Occipital lobe (tissue), 3 donors: ENCODE measurements around the gene FAM131B. TPM values are rescaled to one million over a fixed set of nuclear protein-coding genes. Genes with fewer than 3 reads are reported as not detected.

ENCODE experiments used
- DNase-seq: peaks from one replicate; lab custom pipeline; 2025; lab: John Stamatoyannopoulos, UW
- small RNA-seq: library from RNA; depleted of rRNA; stranded (forward); fragments of <200 nt; gene quantifications from one replicate; pipeline ENCODE3, GENCODE V24; 2014
- total RNA-seq: library from RNA; depleted of rRNA; stranded (reverse); fragments of >200 nt; gene quantifications from one replicate; pipeline ENCODE4 v1.2.3, GENCODE V29; 2014

The FAM131B gene
- total RNA-seq, 1 donor from 2014 or later, result 91.1 TPM

DNA sequence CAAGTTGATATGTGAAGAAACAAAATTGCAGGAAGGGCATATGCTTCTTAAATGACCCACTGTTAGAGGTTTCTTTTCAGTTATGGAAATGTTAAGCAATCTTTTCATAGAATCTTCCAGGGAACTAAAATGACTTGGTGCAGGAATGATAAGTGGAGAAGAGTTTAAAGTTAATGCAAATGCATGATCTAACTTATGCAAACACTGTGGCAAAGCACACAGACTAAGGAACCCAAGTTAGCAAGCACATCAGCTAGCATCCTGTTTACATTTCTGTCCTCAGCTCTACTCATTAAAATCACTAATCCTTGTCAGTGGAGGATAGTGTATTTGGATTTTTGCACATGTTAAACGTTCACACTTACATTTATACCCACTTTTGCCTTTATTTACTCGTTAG lies 37.3 kb downstream of the FAM131B start:
- no peak for DNase-seq

DNA sequence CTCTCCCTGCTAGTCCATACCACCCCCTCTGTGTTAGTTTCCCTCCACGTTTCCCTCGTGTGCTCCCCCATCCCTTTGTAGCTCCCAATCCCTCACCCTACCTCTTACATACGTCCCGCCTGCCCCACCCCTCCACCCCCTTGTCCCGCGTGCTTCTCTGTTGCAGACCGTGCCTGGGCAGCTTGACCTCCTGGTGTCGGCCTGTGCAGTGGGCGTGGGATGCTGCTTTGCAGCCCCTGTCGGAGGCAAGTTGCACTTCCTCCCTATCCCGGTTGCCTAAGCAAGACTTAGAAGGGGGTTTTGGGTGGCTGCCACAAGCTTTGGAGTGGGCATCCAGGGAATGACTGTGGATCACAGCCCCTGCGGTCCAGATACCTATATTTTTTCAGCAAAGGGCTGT lies 38.9 kb downstream of the FAM131B start:
- DNase-seq, result no peak

DNA sequence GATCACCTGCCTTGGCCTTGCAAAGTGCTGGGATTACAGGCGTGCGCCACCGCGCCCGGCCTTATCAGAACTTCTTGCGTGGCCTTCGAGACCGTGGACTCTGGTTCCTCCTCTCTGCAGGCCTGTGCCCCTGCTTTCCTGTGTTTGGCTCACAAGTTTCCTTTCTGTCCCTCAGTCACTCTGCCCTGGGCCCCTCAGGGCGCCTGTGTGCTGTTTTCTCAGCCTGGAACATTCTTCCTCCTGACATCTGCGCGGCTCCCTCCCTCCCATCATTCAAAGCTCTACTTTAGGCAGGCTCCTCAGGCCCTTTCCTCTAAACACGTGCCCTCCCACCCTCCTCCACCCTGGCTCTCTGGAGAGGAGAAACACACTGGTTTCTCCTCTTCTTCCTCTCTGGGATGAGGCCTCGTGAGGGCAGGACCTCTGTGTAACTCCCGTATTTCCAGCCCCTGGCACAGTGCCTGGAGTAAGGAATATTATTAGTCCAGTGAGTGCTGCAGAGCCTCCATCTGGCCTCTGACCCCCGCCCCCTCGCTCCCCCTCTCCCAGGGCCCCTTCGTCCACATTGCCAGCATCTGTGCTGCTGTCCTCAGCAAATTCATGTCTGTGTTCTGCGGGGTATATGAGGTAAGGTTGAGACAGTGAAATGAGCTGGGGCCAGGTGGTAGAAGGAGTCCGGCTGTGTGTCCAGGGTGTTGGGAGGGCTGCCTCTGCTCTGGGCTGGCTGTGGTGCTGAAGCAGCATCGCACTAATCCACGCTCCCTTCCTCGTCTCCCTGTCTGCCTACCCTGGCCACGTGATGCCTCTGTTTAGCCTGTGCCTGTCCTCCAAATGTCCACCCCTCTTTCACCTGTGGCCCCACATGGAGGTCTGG lies 39.5 kb downstream of the FAM131B start:
- no peak for DNase-seq

DNA sequence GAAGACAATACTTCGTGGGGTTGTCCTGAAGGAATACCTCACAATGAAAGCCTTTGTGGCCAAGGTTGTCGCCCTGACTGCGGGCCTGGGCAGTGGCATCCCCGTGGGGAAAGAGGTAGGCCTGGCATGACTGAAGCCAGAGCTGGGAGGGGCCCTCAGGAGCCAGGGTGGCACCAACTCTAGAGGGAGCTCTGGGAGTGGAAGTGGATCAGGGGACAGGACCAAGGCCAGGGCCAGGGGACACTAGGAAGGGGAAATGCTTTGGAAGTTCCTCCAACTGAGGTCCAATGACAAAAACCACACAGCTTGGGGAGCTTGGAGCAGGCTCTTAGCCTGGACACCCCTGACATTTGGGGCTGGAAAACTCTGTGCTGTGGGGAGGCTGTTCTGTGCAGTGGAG lies 40.8 kb downstream of the FAM131B start:
- no peak for DNase-seq

DNA sequence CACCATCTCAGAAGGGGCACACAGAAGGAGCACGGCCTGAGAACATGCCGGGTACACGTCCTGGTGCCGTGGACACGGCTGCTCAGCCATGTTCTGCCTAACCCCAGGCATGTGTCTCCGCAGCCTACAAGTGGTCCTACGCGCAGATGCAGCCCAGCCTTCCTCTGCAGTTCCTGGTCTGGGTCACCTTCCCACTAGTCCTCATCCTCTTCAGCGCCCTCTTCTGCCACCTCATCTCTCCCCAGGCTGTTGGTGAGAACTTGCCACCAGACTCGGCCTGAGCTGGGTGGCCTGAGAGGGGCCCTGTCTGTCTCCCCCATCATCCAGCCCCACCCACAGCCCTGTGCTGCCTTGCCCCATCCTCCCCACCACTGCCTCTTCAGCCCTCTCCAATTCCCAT lies 41.3 kb downstream of the FAM131B start:
- DNase-seq, result no peak

DNA sequence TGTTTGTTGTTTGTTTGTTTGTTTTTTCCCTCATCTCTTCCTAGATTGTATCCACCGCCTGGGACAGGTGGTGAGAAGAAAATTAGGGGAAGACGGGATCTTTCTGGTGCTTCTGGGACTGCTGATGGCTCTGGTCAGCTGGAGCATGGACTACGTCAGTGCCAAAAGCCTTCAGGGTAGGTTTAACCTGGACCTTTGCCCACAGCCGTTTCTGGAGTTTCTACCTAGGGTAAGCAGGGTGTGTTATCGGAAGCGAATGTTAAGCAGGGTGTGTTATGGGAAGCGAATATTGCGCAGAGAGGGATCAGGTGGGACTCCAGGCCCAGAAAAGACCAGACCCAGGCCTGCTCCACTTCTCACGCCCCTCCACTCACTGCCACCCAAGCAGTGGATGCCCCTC lies 41.9 kb downstream of the FAM131B start:
- DNase-seq, result no peak

DNA sequence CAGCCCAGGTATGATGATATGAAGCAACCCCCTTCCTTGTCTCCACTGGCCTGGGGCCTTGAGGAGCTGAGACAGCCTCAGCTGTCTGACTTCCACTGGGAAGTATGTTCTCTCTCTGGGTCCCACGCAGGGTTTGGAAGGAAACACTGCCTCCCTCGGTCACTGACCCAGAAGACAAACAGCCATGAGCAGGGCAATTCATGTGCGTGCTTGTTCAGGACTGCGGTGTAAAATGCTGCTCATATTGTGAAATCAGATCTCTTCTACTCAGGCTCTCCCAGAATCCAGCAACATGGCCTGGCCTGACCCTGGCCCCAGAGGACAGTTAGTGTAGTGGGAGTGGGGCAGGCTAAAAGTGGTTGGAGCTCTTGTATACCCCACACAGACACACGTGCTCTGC lies 43.9 kb downstream of the FAM131B start:
- no peak for DNase-seq

DNA sequence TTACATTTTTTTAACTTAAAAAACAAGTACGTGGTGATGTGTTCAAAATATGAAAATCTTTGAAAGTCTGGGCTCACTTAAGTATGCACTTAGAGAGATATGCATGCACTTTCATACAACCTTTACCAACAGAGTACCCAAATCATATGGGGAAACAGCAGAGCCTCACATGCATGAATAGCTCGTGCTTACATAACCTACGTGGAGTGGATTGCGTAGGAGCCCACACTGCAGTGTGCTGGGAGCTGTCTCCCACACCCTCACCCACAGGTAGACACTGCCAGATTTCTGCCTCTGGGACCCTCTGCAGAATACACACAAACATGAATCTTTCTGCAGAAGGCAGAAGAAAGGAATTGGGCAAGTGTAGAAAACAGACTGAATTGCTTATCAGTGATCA lies 46.0 kb downstream of the FAM131B start:
- no peak for DNase-seq

DNA sequence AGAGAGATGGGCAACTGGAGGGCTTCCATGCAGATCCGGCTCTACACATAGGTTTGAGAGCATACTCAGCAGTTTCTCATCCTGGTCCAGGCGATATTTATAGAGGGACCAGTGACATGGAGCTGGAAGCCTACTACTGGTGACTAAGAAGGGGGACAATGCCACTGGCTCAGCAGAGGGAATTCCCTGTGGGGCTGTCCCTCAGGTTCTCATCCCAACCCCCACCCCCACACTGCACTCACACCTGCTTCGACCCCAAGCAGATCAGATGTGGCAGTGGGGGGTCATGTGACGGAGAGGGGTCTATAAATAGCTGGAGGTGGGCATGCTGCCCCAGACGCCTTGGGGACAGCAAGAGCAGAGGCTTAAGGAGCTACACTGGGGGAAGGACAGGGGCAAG lies 46.7 kb downstream of the FAM131B start, which contains the start of gene CLCN1:
Gene CLCN1, plus strand, starts transcription at position 336 of the 400 bp plus-strand sequence. CDS start 102 bp downstream, outside the sequence.
- no peak for DNase-seq

DNA sequence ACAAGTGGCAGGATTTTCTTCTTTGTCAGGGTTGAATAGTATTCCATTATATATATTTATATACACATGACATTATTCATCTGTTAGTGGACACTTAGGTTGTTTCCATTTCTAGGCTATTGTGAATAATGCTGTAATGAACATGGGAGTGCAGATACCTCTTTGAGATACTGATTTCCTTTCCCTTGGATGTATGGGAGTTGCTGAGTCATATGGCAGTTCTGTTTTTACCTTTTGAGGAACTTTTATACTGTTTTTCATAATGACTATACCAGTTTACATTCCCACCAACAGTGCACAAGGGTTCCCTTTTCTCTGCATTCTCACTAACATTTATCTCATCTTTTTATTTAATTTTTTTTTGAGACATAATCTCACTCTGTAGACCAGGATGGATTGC lies 48.4 kb downstream of the FAM131B start:
- no peak for DNase-seq

DNA sequence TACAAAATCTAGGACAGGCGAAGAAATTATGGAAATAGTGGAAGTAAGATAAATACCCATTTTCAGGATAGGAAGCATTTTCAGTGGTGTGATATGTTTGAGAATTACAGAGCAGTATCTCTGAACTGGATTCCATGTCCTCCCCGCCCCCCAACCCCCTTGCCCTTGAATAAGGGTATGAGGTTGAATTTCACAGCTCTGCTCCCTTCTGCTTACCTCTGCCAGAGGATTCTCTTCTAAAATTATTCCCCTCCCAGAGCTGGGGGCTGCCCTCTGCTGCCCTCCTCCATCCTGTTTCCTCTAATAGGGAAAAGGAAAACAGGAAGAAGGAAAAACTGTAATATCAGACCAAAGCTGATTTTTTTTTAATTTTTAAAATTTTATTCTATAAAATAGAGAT lies 53.9 kb downstream of the FAM131B start:
- no peak for DNase-seq

DNA sequence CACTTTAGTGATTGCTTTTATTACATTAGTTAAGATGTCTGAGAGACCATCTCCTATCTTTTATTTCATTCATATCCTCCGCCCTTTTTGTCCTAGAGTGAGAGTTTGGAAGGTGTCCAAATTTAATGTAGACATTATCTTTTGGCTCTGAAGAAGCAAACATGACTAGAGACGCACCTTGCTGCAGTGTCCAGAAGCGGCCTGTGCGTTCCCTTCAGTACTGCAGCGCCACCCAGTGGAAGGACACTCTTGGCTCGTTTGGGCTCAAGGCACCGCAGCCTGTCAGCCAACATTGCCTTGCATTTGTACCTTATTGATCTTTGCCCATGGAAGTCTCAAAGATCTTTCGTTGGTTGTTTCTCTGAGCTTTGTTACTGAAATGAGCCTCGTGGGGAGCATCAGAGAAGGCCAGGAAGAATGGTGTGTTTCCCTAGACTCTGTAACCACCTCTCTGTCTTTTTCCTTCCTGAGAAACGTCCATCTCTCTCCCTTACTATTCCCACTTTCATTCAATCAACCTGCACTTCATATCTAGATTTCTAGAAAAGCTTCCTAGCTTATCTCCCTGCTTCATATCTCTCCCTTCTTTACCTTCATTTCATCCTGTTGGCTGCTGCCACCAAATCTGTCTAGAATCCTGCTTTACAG lies 57.0 kb downstream of the FAM131B start:
- DNase-seq, result peak; percentile 51

DNA sequence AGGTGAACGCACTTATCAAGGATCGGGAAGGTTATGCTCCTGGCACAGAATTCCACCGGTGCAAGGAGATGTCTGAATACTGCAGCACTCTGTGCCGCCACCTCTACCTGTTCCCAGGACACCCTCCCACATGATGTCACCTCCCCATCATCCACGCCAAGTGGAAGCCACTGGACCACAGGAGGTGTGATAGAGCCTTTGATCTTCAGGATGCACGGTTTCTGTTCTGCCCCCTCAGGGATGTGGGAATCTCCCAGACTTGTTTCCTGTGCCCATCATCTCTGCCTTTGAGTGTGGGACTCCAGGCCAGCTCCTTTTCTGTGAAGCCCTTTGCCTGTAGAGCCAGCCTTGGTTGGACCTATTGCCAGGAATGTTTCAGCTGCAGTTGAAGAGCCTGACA lies 57.6 kb downstream of the FAM131B start:
- no peak for DNase-seq

DNA sequence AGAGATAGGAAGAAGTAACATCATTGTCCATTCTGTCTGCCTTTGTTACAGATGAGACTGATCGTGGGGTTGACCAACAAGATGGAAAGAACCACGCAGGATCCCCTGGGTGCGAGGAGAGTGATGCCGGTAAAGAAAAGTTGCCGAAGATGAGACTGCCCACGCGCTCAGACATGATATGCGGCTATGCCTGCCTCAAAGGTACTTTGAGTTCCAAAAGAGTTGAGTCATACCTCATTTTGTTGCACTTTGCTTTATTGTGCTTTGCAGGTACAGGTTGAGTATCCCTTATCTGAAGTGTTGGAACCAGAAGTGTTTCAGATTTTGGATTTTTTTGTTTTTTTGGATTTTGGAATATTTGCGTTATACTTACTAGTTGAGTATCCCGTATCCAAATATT lies 58.8 kb downstream of the FAM131B start:
- DNase-seq, result no peak

Small RNAs within 50 kb of the gene (small RNA-seq; reads per million reads assigned to genes)
- not detected for gene MIR6892

Other genes with a start within 250 kb of the FAM131B start
- not detected for gene PIP, start 230.6 kb downstream of the FAM131B start, total RNA-seq
- not detected for gene TAS2R39, start 179.3 kb downstream of the FAM131B start, total RNA-seq
- not detected for gene TAS2R40, start 140.7 kb downstream of the FAM131B start, total RNA-seq
- 36.0 TPM for gene GSTK1, start 99.3 kb downstream of the FAM131B start, total RNA-seq
- 0.31 TPM for gene TMEM139, start 77.8 kb downstream of the FAM131B start, total RNA-seq
- 20.7 TPM for gene CASP2, start 74.4 kb downstream of the FAM131B start, total RNA-seq
- under 0.01 TPM for gene CLCN1, start 46.6 kb downstream of the FAM131B start, total RNA-seq
- gene ZYX, start 18.6 kb upstream of the FAM131B start, total RNA-seq, result 9.4 TPM
- gene EPHA1, start 46.1 kb upstream of the FAM131B start, total RNA-seq, result not detected
- not detected for gene TAS2R60, start 80.7 kb upstream of the FAM131B start, total RNA-seq
- gene TAS2R41, start 115.2 kb upstream of the FAM131B start, total RNA-seq, result not detected
- gene CTAGE15, start 209.1 kb upstream of the FAM131B start, total RNA-seq, result 0.47 TPM